GM12874 (cell line): ENCODE results near the gene TBL1X.

Experiments
- CTCF ChIP-seq: IDR thresholded peaks from 2 replicates; pipeline ENCODE4 v1.5.1; 2011; ENCODE audit warnings: low read depth, mild to moderate bottlenecking, control low read depth, low read length, moderate library complexity; ENCODE audit not compliant: insufficient read depth

TBL1X gene

GRCh38 chrX:9431281-9431680 is 33.6 kb upstream of the TBL1X start:
- no peak for TF ChIP-seq CTCF

- TF ChIP-seq CTCF: no peak
Measured at GRCh38 chrX:9433596-9433995, 31.3 kb upstream of the TBL1X start.

GRCh38 chrX:9434051-9434550 is 30.8 kb upstream of the TBL1X start:
- TF ChIP-seq CTCF: no peak

GRCh38 chrX:9436812-9437211 is 28.0 kb upstream of the TBL1X start:
- TF ChIP-seq CTCF: no peak

GRCh38 chrX:9438933-9439494 is 25.8 kb upstream of the TBL1X start:
- TF ChIP-seq CTCF: no peak

- TF ChIP-seq CTCF: no peak
Measured at GRCh38 chrX:9440116-9440844, 24.6 kb upstream of the TBL1X start.

- no peak for TF ChIP-seq CTCF
Measured at GRCh38 chrX:9442056-9442455, 22.8 kb upstream of the TBL1X start.
